Adrenal gland (tissue), 19 donors: Measurements from ENCODE around the gene MRAS. TPM values are rescaled to one million over a fixed set of nuclear protein-coding genes. Genes with fewer than 3 reads are reported as not detected.
A peak's percentile ranks its signal among the peaks of the same experiment; 100 is the strongest.

Experiments used
- DNase-seq, 7 donors: peaks; one replicate each; pipeline ENCODE4 v3.0.0-alpha.2; 2019 to 2020
- H3K27ac ChIP-seq, 5 donors: fragments of 200-600 bp; sonication (generic) in 4 of 5; 1 replicate in 3 of 5; 2 replicates in 2 of 5; pipeline versions ENCODE4 v1.5.1 to v1.8.0; 2016 to 2020; ENCODE audit warnings: mild to moderate bottlenecking in 1 of 5
- H3K27me3 ChIP-seq: fragments of 200-600 bp; 2 replicates; pipeline ENCODE4 v1.8.0; 2021
- H3K36me3 ChIP-seq, 2 donors: fragments of 200-600 bp; replicated peaks in 1 of 2; 1 replicate in 1 of 2; 2 replicates in 1 of 2; pipeline versions ENCODE4 v1.5.1 to v1.8.0; 2018 to 2022
- H3K4me1 ChIP-seq, 2 donors: fragments of 200-600 bp; replicated peaks in 1 of 2; 1 replicate in 1 of 2; 2 replicates in 1 of 2; pipeline versions ENCODE4 v1.5.1 to v1.8.0; 2018 to 2021
- H3K4me3 ChIP-seq, 4 donors: fragments of 200-600 bp; sonication (generic) in 3 of 4; one replicate each; pipeline ENCODE4 v1.5.1; 2016 to 2018
- H3K9me3 ChIP-seq, 3 donors: fragments of 200-600 bp; sonication (generic) in 1 of 3; replicated peaks in 1 of 3; 1 replicate in 2 of 3; 2 replicates in 1 of 3; pipeline versions ENCODE4 v1.5.1 to v1.8.0; 2016 to 2021
- CTCF ChIP-seq, 6 experiments: fragments of 450-650 bp in 4 of 6; fragments of 200-600 bp in 2 of 6; sonication (generic) in 1 of 6; IDR thresholded peaks; 1 replicate in 5 of 6; 2 replicates in 1 of 6; pipeline versions ENCODE4 v1.5.1 to v1.8.0; 2016 to 2021; ENCODE audit warnings: antibody characterized with exemption in 6 of 6, mild to moderate bottlenecking in 2 of 6, moderate library complexity in 1 of 6
- POLR2A ChIP-seq, 2 donors: fragments of 450-650 bp; IDR thresholded peaks; one replicate each; pipeline ENCODE4 v1.6.1; 2017; ENCODE audit warnings: antibody characterized with exemption in 2 of 2, mild to moderate bottlenecking in 2 of 2, moderate library complexity in 1 of 2
- WGBS, 4 donors: extraction: QIAGEN DNeasy Blood & Tissue Kit in 2 of 4; methylation state at CpG; one replicate each; pipeline versions ENCODE4 v1.1.5 to v1.1.7; 2013 to 2017; 5-methylcytosine and 5-hydroxymethylcytosine counted together
- intact Hi-C, 2 donors: fragments of 100-400 bp; cut with DNase I; formaldehyde crosslinking; loops; one replicate each; pipeline versions ENCODE4 v1.14.1 to v1.15.0; 2022 to 2023
- long read RNA-seq, 10 donors: library from polyadenylated mRNA in 3 of 10; unstranded in 2 of 10; stranded (forward) in 1 of 10; transcript quantifications; one replicate each; pipeline ENCODE4 v2.0.0 and lab custom pipeline, GENCODE V29; 2021 to 2026
- polyA plus RNA-seq, 3 donors: library from polyadenylated mRNA; stranded (reverse); fragments of 200-250 nt in 2 of 3; fragments of 350-450 nt in 1 of 3; fragmentation: Illumina TruSeq in 1 of 3; extraction: RNeasy Lipid Tissue Mini Kit (QIAGEN cat#74804) in 1 of 3; gene quantifications; one replicate each; pipeline ENCODE4 v1.2.3, GENCODE V29; 2013 to 2014
- total RNA-seq, 9 donors: library from RNA; depleted of rRNA in 4 of 9; stranded (reverse); fragments of >200 nt in 4 of 9; fragments of 120-200 nt in 1 of 9; fragmentation: NEBNext Ultra II Directional in 1 of 9; extraction: Animal tissue kit (Norgen Biotek cat#: 25700) in 1 of 9; gene quantifications; one replicate each; pipeline versions ENCODE4 v1.1.0 to v1.2.4, GENCODE V29; 2013 to 2023
- donor health status: healthy with polysubstance abuse.
- donor health status: Bipolar disorder and iron deficiency.
- donor health status: DM: yes; HTN: yes; CAD: no.
- donor health status: DM: no; HTN: no; CAD: no.
- donor health status: DM: no; HTN: no; CAD: no.
- donor health status: DM: yes; HTN: yes; CAD: no.

Gene MRAS
- total RNA-seq (100 to 1,000 TPM in 6 of 9 donors, 10 to 100 TPM in 3; 52.5 to 337 (median 117) TPM), polyA plus RNA-seq (100 to 1,000 TPM in 1 of 3 donors, 10 to 100 TPM in 2; 47.9 to 273 (median 60.0) TPM)
- long read RNA-seq, donor 1, full-length matches to known transcripts, result 38 of 55 reads
- long read RNA-seq, donor 1, partial matches to known transcripts, result 17 of 55 reads
- long read RNA-seq, donor 1, other reads (novel, unspliced or antisense), result 0 of 55 reads
- long read RNA-seq, donor 2, full-length matches to known transcripts, result 19 of 34 reads
- long read RNA-seq, donor 2, partial matches to known transcripts, result 15 of 34 reads
- long read RNA-seq, donor 2, other reads (novel, unspliced or antisense), result 0 of 34 reads
- long read RNA-seq, donor 3, full-length matches to known transcripts, result 30 of 50 reads
- long read RNA-seq, donor 3, partial matches to known transcripts, result 20 of 50 reads
- long read RNA-seq, donor 3, other reads (novel, unspliced or antisense), result 0 of 50 reads
- long read RNA-seq, donor 4, partial matches to known transcripts, result 8 of 24 reads
- long read RNA-seq, donor 4, other reads (novel, unspliced or antisense), result 14 of 24 reads
- long read RNA-seq, donor 5, full-length matches to known transcripts, result 120 of 200 reads
- long read RNA-seq, donor 5, partial matches to known transcripts, result 1 of 200 reads
- long read RNA-seq, donor 5, other reads (novel, unspliced or antisense), result 79 of 200 reads
- long read RNA-seq, donor 6, full-length matches to known transcripts, result 1 of 13 reads
- long read RNA-seq, donor 6, partial matches to known transcripts, result 7 of 13 reads
- long read RNA-seq, donor 6, other reads (novel, unspliced or antisense), result 5 of 13 reads
- long read RNA-seq, donor 7, transcript MRAS-202 (6 exons, 1,803 nt), result major isoform, 6 of 6 reads
- long read RNA-seq, donor 7, partial matches to known transcripts, result 0 of 6 reads
- long read RNA-seq, donor 7, other reads (novel, unspliced or antisense), result 0 of 6 reads
- long read RNA-seq, donor 8, full-length matches to known transcripts, result 27 of 54 reads
- long read RNA-seq, donor 8, partial matches to known transcripts, result 27 of 54 reads
- long read RNA-seq, donor 8, other reads (novel, unspliced or antisense), result 0 of 54 reads
- long read RNA-seq, donor 9, transcript MRAS-202 (6 exons, 1,803 nt), result major isoform, 14 of 25 reads
- long read RNA-seq, donor 9, partial matches to known transcripts, result 5 of 25 reads
- long read RNA-seq, donor 9, other reads (novel, unspliced or antisense), result 0 of 25 reads
- long read RNA-seq, donor 10, full-length matches to known transcripts, result 9 of 14 reads
- long read RNA-seq, donor 10, partial matches to known transcripts, result 5 of 14 reads
- long read RNA-seq, donor 10, other reads (novel, unspliced or antisense), result 0 of 14 reads

GRCh38 chr3:138347960-138348753 is at the start of gene MRAS:
Gene MRAS (plus strand): TSS chr3:138348579. CDS start chr3:138372884, 24,305 bp downstream.
- peak; percentile 81 to 87 (median 85) for DNase-seq
- H3K4me1 ChIP-seq, result peaks cover 15 to 48% of the 10 kb centered on the region in 2 donors
- peak within 1 kb of the TSS; percentile 38 to 85 (median 64) for H3K4me3 ChIP-seq
- WGBS, 4 donors, result 0 to 2% (median 0%) methylated on average over 28 to 93 of the region's 93 CpGs
- H3K9me3 ChIP-seq, result no peaks in the 10 kb centered on the region
- no peaks in the 10 kb centered on the region for H3K27me3 ChIP-seq
- intact Hi-C loops, result no loop called here
- no peaks in the 10 kb centered on the region for H3K36me3 ChIP-seq
- TF ChIP-seq CTCF (IDR thresholded peaks at IDR 0.05) (peak in 4 of 6 experiments; percentile 20 to 42 (median 39)), POLR2A (IDR thresholded peaks at IDR 0.05) (peak; percentile 87 to 90)
- peak within 1 kb of the TSS; percentile 83 to 99 (median 89) for H3K27ac ChIP-seq

DNA sequence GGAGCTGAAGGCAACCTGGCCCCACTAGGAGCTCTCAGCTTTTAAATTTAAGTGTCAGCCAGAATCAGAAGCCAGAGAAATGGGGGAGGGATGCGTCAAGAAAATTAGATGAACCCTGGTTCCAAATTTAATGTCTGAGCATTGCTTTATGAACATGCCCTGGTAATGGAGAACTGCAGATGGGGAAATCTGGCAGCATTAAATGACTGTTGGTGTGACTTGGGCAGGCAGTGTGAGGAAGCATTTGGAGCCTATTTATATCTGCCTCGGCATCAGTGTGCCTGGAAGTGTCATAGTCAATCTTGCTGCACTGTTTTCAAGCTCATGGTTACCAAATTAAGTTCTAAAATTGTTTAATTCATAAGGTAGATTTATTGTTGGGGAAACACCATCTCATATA is 47.7 kb upstream of the MRAS start:
- Histone ChIP-seq H3K4me3 (no peak overlapping the region), H3K27ac (no peak overlapping the region), H3K27me3 (no peaks in the 10 kb centered on the region), H3K9me3 (no peaks in the 10 kb centered on the region), H3K36me3 (peaks cover 0 to 13% of the 10 kb centered on the region in 2 donors), H3K4me1 (no peaks in the 10 kb centered on the region)
- intact Hi-C loops, result no loop called here
- 71 to 89% (median 78%) methylated on average over 2 of the region's 2 CpGs for WGBS, 4 donors
- TF ChIP-seq CTCF (IDR thresholded peaks at IDR 0.05) (no peak), POLR2A (IDR thresholded peaks at IDR 0.05) (no peak)
- no peak for DNase-seq

GRCh38 chr3:138303474-138303873 is 44.9 kb upstream of the MRAS start:
- H3K9me3 ChIP-seq, result no peaks in the 10 kb centered on the region
- no peak overlapping the region for H3K4me3 ChIP-seq
- TF ChIP-seq POLR2A (IDR thresholded peaks at IDR 0.05) (no peak), CTCF (IDR thresholded peaks at IDR 0.05) (no peak)
- H3K27ac ChIP-seq, result no peak overlapping the region
- 90 to 92% (median 91%) methylated on average over 6 of the region's 6 CpGs for WGBS, 4 donors
- intact Hi-C loops, result no loop called here
- DNase-seq, result no peak
- no peaks in the 10 kb centered on the region for H3K36me3 ChIP-seq
- no peaks in the 10 kb centered on the region for H3K4me1 ChIP-seq
- no peaks in the 10 kb centered on the region for H3K27me3 ChIP-seq
